ENCODE data around the gene LYG2. TPM values are rescaled to one million over a fixed set of nuclear protein-coding genes. Genes with fewer than 3 reads are reported as not detected.
"Not testable (repeated sequence)": the region's sequence is repeated elsewhere in the genome, so short reads cannot be mapped to it uniquely, and the experiment has no call there.

Gene LYG2
- total RNA-seq, 2 experiments from 2014 or later, result not detected

- H3K4me3 Mint-ChIP-seq, result no peak overlapping the region
- POLR2A ChIA-PET, result no interaction called here
- H3K9me3 Mint-ChIP-seq, result no peaks in the 10 kb centered on the region
- no peak for DNase-seq
- no peaks in the 10 kb centered on the region for H3K4me1 Mint-ChIP-seq
- no peaks in the 10 kb centered on the region for H3K27me3 Mint-ChIP-seq
- H3K36me3 Mint-ChIP-seq (ENCODE audit: low read depth), result no peaks in the 10 kb centered on the region
- CTCF ChIA-PET, result no interaction called here
- no peak overlapping the region for H3K27ac Mint-ChIP-seq
Observed at GRCh38 chr2:99249951-99250350, 5.5 kb downstream of the LYG2 start.

GRCh38 chr2:99242151-99242550 lies 13.3 kb downstream of the LYG2 start:
- no peaks in the 10 kb centered on the region for H3K36me3 Mint-ChIP-seq (ENCODE audit: low read depth)
- CTCF ChIA-PET, result no interaction called here
- H3K27me3 Mint-ChIP-seq, result no peaks in the 10 kb centered on the region

GRCh38 chr2:99240431-99240830 lies 15.0 kb downstream of the LYG2 start:
- Mint-ChIP-seq H3K4me3 (no peak overlapping the region), H3K27me3 (no peaks in the 10 kb centered on the region), H3K27ac (no peak overlapping the region), H3K36me3 (ENCODE audit: low read depth) (no peaks in the 10 kb centered on the region), H3K4me1 (no peaks in the 10 kb centered on the region), H3K9me3 (no peaks in the 10 kb centered on the region)
- ChIA-PET CTCF (no interaction called here), POLR2A (no interaction called here)
- no peak for DNase-seq

More at GRCh38 chr2:99242151-99242550, 13.3 kb downstream of the LYG2 start:
- Mint-ChIP-seq H3K4me1 (no peaks in the 10 kb centered on the region), H3K4me3 (no peak overlapping the region), H3K9me3 (no peaks in the 10 kb centered on the region), H3K27ac (no peak overlapping the region)
- POLR2A ChIA-PET, result interaction anchor here (0.7 kb wide), 1 partner anchor 1004 kb away, joined by 3 read pairs; no protein-coding TSS in a partner anchor
- no peak for DNase-seq

GRCh38 chr2:99238599-99238998 lies 16.9 kb downstream of the LYG2 start:
- no peak overlapping the region for H3K27ac Mint-ChIP-seq
- peaks cover 2% of the 10 kb centered on the region for H3K9me3 Mint-ChIP-seq
- no peak overlapping the region for H3K4me3 Mint-ChIP-seq
- no peaks in the 10 kb centered on the region for H3K4me1 Mint-ChIP-seq
- ChIA-PET POLR2A (no interaction called here), CTCF (no interaction called here)
- H3K36me3 Mint-ChIP-seq (ENCODE audit: low read depth), result no peaks in the 10 kb centered on the region
- no peaks in the 10 kb centered on the region for H3K27me3 Mint-ChIP-seq
- DNase-seq, result no peak

GRCh38 chr2:99233177-99233576 lies 22.3 kb downstream of the LYG2 start:
- DNase-seq; H3K27ac Mint-ChIP-seq; H3K4me1 Mint-ChIP-seq; H3K4me3 Mint-ChIP-seq; POLR2A ChIA-PET; H3K36me3 Mint-ChIP-seq (ENCODE audit: low read depth); H3K9me3 Mint-ChIP-seq: not testable (repeated sequence)
- peaks cover 21% of the 10 kb centered on the region for H3K27me3 Mint-ChIP-seq
- CTCF ChIA-PET, result interaction anchor here (0.6 kb wide), 1 partner anchor 15 kb away, joined by 4 read pairs; no protein-coding TSS in a partner anchor

- no peak for DNase-seq
- Mint-ChIP-seq H3K4me3 (no peak overlapping the region), H3K36me3 (ENCODE audit: low read depth) (no peaks in the 10 kb centered on the region), H3K9me3 (peaks cover 2% of the 10 kb centered on the region), H3K27me3 (no peaks in the 10 kb centered on the region), H3K4me1 (peaks cover 6% of the 10 kb centered on the region), H3K27ac (no peak overlapping the region)
- ChIA-PET CTCF (interaction anchor here (0.6 kb wide), 2 partner anchors 15 to 1060 kb away, joined by 3 to 4 read pairs; no protein-coding TSS in a partner anchor), POLR2A (no interaction called here)
Observed at GRCh38 chr2:99217929-99218501, 37.5 kb downstream of the LYG2 start.

GRCh38 chr2:99216096-99216495 lies 39.4 kb downstream of the LYG2 start:
- peaks cover 2% of the 10 kb centered on the region for H3K9me3 Mint-ChIP-seq
- POLR2A ChIA-PET, result no interaction called here
- no peak overlapping the region for H3K27ac Mint-ChIP-seq
- H3K4me1 Mint-ChIP-seq, result peaks cover 6% of the 10 kb centered on the region
- no peaks in the 10 kb centered on the region for H3K36me3 Mint-ChIP-seq (ENCODE audit: low read depth)
- no peaks in the 10 kb centered on the region for H3K27me3 Mint-ChIP-seq
- CTCF ChIA-PET, result no interaction called here
- no peak for DNase-seq
- no peak overlapping the region for H3K4me3 Mint-ChIP-seq

- peaks cover 7% of the 10 kb centered on the region for H3K9me3 Mint-ChIP-seq
Observed at GRCh38 chr2:99205491-99205890, 50.0 kb downstream of the LYG2 start.

GRCh38 chr2:99201959-99202678 lies 53.3 kb downstream of the LYG2 start:
- H3K36me3 Mint-ChIP-seq (ENCODE audit: low read depth), result peaks cover 3% of the 10 kb centered on the region
- no peak for DNase-seq
- CTCF ChIA-PET, result interaction anchor here (0.7 to 1.2 kb wide), 2 partner anchors 30 to 279 kb away, joined by 3 read pairs; no protein-coding TSS in a partner anchor
- H3K27me3 Mint-ChIP-seq, result no peaks in the 10 kb centered on the region
- POLR2A ChIA-PET, result no interaction called here
- no peak overlapping the region for H3K4me3 Mint-ChIP-seq
- peaks cover 5% of the 10 kb centered on the region for H3K9me3 Mint-ChIP-seq
- H3K4me1 Mint-ChIP-seq, result peaks cover 1% of the 10 kb centered on the region
- no peak overlapping the region for H3K27ac Mint-ChIP-seq

More at GRCh38 chr2:99205491-99205890, 50.0 kb downstream of the LYG2 start:
- DNase-seq, result no peak
- Mint-ChIP-seq H3K27me3 (no peaks in the 10 kb centered on the region), H3K4me3 (no peak overlapping the region), H3K27ac (no peak overlapping the region), H3K4me1 (peaks cover 4% of the 10 kb centered on the region), H3K36me3 (ENCODE audit: low read depth) (peaks cover 6% of the 10 kb centered on the region)
- CTCF ChIA-PET, result no interaction called here
- POLR2A ChIA-PET, result no interaction called here

GRCh38 chr2:99200076-99200800 lies 55.2 kb downstream of the LYG2 start:
- Mint-ChIP-seq H3K9me3 (peaks cover 2% of the 10 kb centered on the region), H3K4me3 (no peak overlapping the region), H3K27me3 (no peaks in the 10 kb centered on the region), H3K27ac (no peak overlapping the region), H3K4me1 (peaks cover 1% of the 10 kb centered on the region), H3K36me3 (ENCODE audit: low read depth) (peaks cover 7% of the 10 kb centered on the region)
- CTCF ChIA-PET, result no interaction called here
- POLR2A ChIA-PET, result no interaction called here
- no peak for DNase-seq

- DNase-seq, result no peak
- CTCF ChIA-PET, result no interaction called here
Observed at GRCh38 chr2:99198103-99198841, 57.2 kb downstream of the LYG2 start.

GRCh38 chr2:99192364-99192763 lies 63.1 kb downstream of the LYG2 start:
- peaks cover 55% of the 10 kb centered on the region for H3K36me3 Mint-ChIP-seq (ENCODE audit: low read depth)
- DNase-seq, H3K4me1 Mint-ChIP-seq, H3K27me3 Mint-ChIP-seq, H3K9me3 Mint-ChIP-seq, CTCF ChIA-PET, POLR2A ChIA-PET, H3K27ac Mint-ChIP-seq, H3K4me3 Mint-ChIP-seq: not testable (repeated sequence)

More at GRCh38 chr2:99198103-99198841, 57.2 kb downstream of the LYG2 start:
- peaks cover 1% of the 10 kb centered on the region for H3K4me1 Mint-ChIP-seq
- H3K27ac Mint-ChIP-seq, result no peak overlapping the region
- H3K27me3 Mint-ChIP-seq, result no peaks in the 10 kb centered on the region
- no peaks in the 10 kb centered on the region for H3K9me3 Mint-ChIP-seq
- no peak overlapping the region for H3K4me3 Mint-ChIP-seq
- peaks cover 11% of the 10 kb centered on the region for H3K36me3 Mint-ChIP-seq (ENCODE audit: low read depth)
- POLR2A ChIA-PET, result no interaction called here
